ENCODE data around the gene COL12A1. TPM values are rescaled to one million over a fixed set of nuclear protein-coding genes. Genes with fewer than 3 reads are reported as not detected.

The COL12A1 gene
- total RNA-seq, 1 experiment from 2014 or later = 10.4 TPM

GRCh38 chr6:75101896-75102295, 104.0 kb downstream of the COL12A1 start:
- H3K4me1 ChIP-seq (ENCODE audit: control insufficient read depth, insufficient read depth, low read length) = peaks cover 8% of the 10 kb centered on the region; the same call in 1 of the 2 replicates
- intact Hi-C loops (cut with micrococcal nuclease; ENCODE audit: unreplicated experiment) (no loop called here), in situ Hi-C loops (cut with HindIII; ENCODE audit: low pct_unique_long_range_greater_than_20kb, low sequenced_read_pairs) (no loop called here)
- DNase-seq (ENCODE audit: low read depth, low spot score) (no peak), ATAC-seq (no peak)
- no TSS peak for BruUV-seq (replicated peaks)
- POLR2A ChIA-PET = no interaction called here
- TF ChIP-seq POLR2AphosphoS5 (IDR thresholded peaks at IDR 0.05; ENCODE audit: low read depth, low read length) (no peak), SIN3A (IDR thresholded peaks at IDR 0.05; ENCODE audit: borderline replicate concordance, insufficient read depth, low read depth, low read length) (no peak), CTCF (IDR thresholded peaks at IDR 0.05) (no peak), REST (IDR thresholded peaks at IDR 0.05; ENCODE audit: insufficient read depth in 1 of 2, low read depth in 2 of 2, low read length in 1 of 2) (no peak), TCF7L2 (IDR thresholded peaks at IDR 0.05; ENCODE audit: low read depth, low read length) (no peak)
- no peak overlapping the region for H3K4me3 ChIP-seq (ENCODE audit: low read depth in 2 of 2, low read length in 2 of 2)
- H3K27me3 ChIP-seq (ENCODE audit: control insufficient read depth, insufficient read depth, low read length) = no peaks in the 10 kb centered on the region
- CTCF ChIA-PET = no interaction called here
- no peaks in the 10 kb centered on the region for H3K36me3 ChIP-seq (ENCODE audit: control insufficient read depth, insufficient read depth, low read length)
- H3K27ac ChIP-seq (ENCODE audit: low read length) = no peak overlapping the region
- no peaks in the 10 kb centered on the region for H3K9me3 ChIP-seq (ENCODE audit: control insufficient read depth, insufficient read depth, low read depth, low read length)

GRCh38 chr6:75098709-75099108, 107.1 kb downstream of the COL12A1 start:
- CTCF ChIA-PET = no interaction called here
- POLR2A ChIA-PET = no interaction called here
- H3K4me1 ChIP-seq (ENCODE audit: control insufficient read depth, insufficient read depth, low read length) = peaks cover 8% of the 10 kb centered on the region; the same call in 1 of the 2 replicates
- peak; percentile 96 for ATAC-seq
- no peaks in the 10 kb centered on the region for H3K27me3 ChIP-seq (ENCODE audit: control insufficient read depth, insufficient read depth, low read length)
- no peak for TF ChIP-seq SIN3A (IDR thresholded peaks at IDR 0.05; ENCODE audit: borderline replicate concordance, insufficient read depth, low read depth, low read length)
- no peak for TF ChIP-seq REST (IDR thresholded peaks at IDR 0.05; ENCODE audit: insufficient read depth in 1 of 2, low read depth in 2 of 2, low read length in 1 of 2)
- no peak for TF ChIP-seq TCF7L2 (IDR thresholded peaks at IDR 0.05; ENCODE audit: low read depth, low read length)
- TF ChIP-seq POLR2AphosphoS5 (IDR thresholded peaks at IDR 0.05; ENCODE audit: low read depth, low read length) = no peak
- TF ChIP-seq CTCF (IDR thresholded peaks at IDR 0.05) = no peak
- in situ Hi-C loops (cut with HindIII; ENCODE audit: low pct_unique_long_range_greater_than_20kb, low sequenced_read_pairs) (no loop called here), intact Hi-C loops (cut with micrococcal nuclease; ENCODE audit: unreplicated experiment) (no loop called here)
- H3K36me3 ChIP-seq (ENCODE audit: control insufficient read depth, insufficient read depth, low read length) = no peaks in the 10 kb centered on the region
- peak; percentile 18 for DNase-seq (ENCODE audit: low read depth, low spot score)
- no TSS peak for BruUV-seq (replicated peaks)
- H3K9me3 ChIP-seq (ENCODE audit: control insufficient read depth, insufficient read depth, low read depth, low read length) = no peaks in the 10 kb centered on the region
- no peak overlapping the region for H3K4me3 ChIP-seq (ENCODE audit: low read depth in 2 of 2, low read length in 2 of 2)
- no peak overlapping the region for H3K27ac ChIP-seq (ENCODE audit: low read length)

All from Panc1 (cell line).